Breast epithelium (tissue), 3 donors: ENCODE measurements around the gene CACNB2.
A peak's percentile ranks its signal among the peaks of the same experiment; 100 is the strongest.

Source experiments
- POLR2A ChIP-seq: fragments of 450-650 bp; IDR thresholded peaks from one replicate; pipeline ENCODE4 v1.6.1; 2016; ENCODE audit warnings: antibody characterized with exemption, mild to moderate bottlenecking, moderate library complexity
- POLR2AphosphoS5 ChIP-seq, 3 donors: sonication (generic); formaldehyde crosslinking; IDR thresholded peaks; one replicate each; pipeline ENCODE4 v1.6.1; 2017; ENCODE audit warnings: antibody characterized with exemption in 3 of 3
- TF ChIP-seq, protein P1 (sequence below), 3 donors: fragments of 450-650 bp; IDR thresholded peaks; one replicate each; pipeline ENCODE4 v1.5.1; 2016 to 2017; ENCODE audit warnings: antibody characterized with exemption in 3 of 3, mild to moderate bottlenecking in 3 of 3, moderate library complexity in 3 of 3

DNA sequence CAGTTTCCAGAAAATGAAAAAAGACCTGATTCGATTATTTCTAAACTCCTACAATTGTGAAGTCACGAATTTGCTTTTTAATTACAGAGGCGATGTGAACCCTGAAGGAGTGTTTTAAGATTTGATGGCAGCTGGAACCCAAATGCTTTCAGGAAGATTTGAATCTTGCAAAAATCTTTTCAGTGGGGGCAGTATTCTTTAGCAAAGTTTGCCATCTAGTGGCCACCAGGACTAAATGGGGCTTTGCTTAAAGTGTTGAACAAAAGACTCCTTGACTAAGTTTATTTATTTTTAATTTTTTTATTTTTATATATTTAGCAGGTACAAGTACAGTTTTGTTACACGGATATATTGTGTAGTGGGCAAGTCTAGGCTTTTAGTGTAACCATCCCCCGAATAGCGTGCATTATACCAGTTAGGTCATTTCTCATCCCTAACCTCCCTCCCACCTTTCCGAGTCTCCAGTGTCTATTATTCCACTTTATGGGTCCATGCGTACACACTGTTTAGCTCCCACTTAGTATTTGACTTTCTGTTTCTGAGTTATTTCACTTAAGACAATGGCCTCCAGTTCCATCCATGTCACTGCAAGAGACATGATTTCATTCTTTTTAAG is 98.8 kb downstream of the CACNB2 start:
- TF ChIP-seq, protein P1, sequence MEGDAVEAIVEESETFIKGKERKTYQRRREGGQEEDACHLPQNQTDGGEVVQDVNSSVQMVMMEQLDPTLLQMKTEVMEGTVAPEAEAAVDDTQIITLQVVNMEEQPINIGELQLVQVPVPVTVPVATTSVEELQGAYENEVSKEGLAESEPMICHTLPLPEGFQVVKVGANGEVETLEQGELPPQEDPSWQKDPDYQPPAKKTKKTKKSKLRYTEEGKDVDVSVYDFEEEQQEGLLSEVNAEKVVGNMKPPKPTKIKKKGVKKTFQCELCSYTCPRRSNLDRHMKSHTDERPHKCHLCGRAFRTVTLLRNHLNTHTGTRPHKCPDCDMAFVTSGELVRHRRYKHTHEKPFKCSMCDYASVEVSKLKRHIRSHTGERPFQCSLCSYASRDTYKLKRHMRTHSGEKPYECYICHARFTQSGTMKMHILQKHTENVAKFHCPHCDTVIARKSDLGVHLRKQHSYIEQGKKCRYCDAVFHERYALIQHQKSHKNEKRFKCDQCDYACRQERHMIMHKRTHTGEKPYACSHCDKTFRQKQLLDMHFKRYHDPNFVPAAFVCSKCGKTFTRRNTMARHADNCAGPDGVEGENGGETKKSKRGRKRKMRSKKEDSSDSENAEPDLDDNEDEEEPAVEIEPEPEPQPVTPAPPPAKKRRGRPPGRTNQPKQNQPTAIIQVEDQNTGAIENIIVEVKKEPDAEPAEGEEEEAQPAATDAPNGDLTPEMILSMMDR (IDR thresholded peaks at IDR 0.05), result peak in 1 of 3 donors; percentile 23
- TF ChIP-seq POLR2A (no peak), POLR2AphosphoS5 (IDR thresholded peaks at IDR 0.05) (no peak)
